Lower leg skin (tissue), 4 donors: ENCODE data around the gene LIF. TPM values are rescaled to one million over a fixed set of nuclear protein-coding genes. Genes with fewer than 3 reads are reported as not detected.
A peak's percentile ranks its signal among the peaks of the same experiment; 100 is the strongest.

Experiments used
- DNase-seq, 2 donors: peaks; one replicate each; pipeline ENCODE4 v3.0.0-alpha.2; 2019; ENCODE audit warnings: low spot score in 2 of 2
- H3K4me3 ChIP-seq: fragments of 200-600 bp; sonication (generic); 2 replicates; pipeline ENCODE4 v1.5.1; 2017; ENCODE audit warnings: mild to moderate bottlenecking, low read depth; ENCODE audit not compliant: poor library complexity, severe bottlenecking
- POLR2A ChIP-seq, 2 donors: fragments of 450-650 bp; IDR thresholded peaks; one replicate each; pipeline ENCODE4 v1.6.1; 2016 to 2017; ENCODE audit warnings: antibody characterized with exemption in 2 of 2, mild to moderate bottlenecking in 1 of 2, moderate library complexity in 1 of 2
- WGBS, 2 donors: methylation state at CpG; one replicate each; pipeline ENCODE4 v1.1.5; 2018; 5-methylcytosine and 5-hydroxymethylcytosine counted together
- intact Hi-C: fragments of 100-400 bp; cut with DNase I; formaldehyde crosslinking; loops from one replicate; pipeline ENCODE4 v1.15.0; 2023; ENCODE audit warnings: low total_unique reads
- total RNA-seq, 4 donors: library from RNA; depleted of rRNA; stranded (reverse); fragments of >200 nt; gene quantifications; one replicate each; pipeline ENCODE4 v1.1.0, GENCODE V29; 2016
- TF ChIP-seq, protein P1 (sequence below), 3 donors: fragments of 450-650 bp; IDR thresholded peaks; one replicate each; pipeline ENCODE4 v1.5.1; 2016; ENCODE audit warnings: antibody characterized with exemption in 3 of 3, mild to moderate bottlenecking in 3 of 3, moderate library complexity in 2 of 3

LIF gene
- total RNA-seq, 4 donors from 2014 or later: 5.2 to 11.8 (median 7.0) TPM

DNA sequence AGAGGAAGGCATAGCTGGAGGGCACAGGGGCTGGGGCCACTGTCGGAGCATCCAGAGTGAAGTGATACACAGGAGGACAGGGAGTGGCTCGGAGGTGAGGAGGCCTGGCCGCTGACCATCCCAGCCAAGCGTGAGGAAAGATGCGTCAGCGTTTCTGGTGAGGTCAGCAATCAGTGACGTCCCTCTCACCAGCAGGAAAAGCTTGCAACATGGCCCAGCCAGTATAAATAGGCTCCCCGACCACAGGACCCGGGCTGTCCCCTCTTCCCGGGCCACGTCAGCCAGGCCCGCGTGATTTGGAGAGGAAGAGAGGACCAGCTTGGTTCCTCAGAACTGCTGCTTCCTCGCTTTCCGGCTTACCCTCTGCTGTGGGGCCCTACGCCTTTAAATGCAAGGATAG is 24.3 kb upstream of the LIF start:
- intact Hi-C loops: no loop called here
- H3K4me3 ChIP-seq: no peak overlapping the region
- peak in 1 of 2 donors; percentile 95 for DNase-seq
- WGBS, 2 donors: 78 to 83% methylated on average over 16 of the region's 16 CpGs
- no peak for TF ChIP-seq POLR2A (IDR thresholded peaks at IDR 0.05)
- TF ChIP-seq, protein P1, sequence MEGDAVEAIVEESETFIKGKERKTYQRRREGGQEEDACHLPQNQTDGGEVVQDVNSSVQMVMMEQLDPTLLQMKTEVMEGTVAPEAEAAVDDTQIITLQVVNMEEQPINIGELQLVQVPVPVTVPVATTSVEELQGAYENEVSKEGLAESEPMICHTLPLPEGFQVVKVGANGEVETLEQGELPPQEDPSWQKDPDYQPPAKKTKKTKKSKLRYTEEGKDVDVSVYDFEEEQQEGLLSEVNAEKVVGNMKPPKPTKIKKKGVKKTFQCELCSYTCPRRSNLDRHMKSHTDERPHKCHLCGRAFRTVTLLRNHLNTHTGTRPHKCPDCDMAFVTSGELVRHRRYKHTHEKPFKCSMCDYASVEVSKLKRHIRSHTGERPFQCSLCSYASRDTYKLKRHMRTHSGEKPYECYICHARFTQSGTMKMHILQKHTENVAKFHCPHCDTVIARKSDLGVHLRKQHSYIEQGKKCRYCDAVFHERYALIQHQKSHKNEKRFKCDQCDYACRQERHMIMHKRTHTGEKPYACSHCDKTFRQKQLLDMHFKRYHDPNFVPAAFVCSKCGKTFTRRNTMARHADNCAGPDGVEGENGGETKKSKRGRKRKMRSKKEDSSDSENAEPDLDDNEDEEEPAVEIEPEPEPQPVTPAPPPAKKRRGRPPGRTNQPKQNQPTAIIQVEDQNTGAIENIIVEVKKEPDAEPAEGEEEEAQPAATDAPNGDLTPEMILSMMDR (IDR thresholded peaks at IDR 0.05): no peak

GRCh38 chr22:30268331-30268730 is 21.8 kb upstream of the LIF start:
- intact Hi-C loops: loop anchor here (10.0 kb wide), 1 partner anchor 216 kb away; no protein-coding TSS in a partner anchor
- TF ChIP-seq, protein P1 (IDR thresholded peaks at IDR 0.05): no peak
- no peak for TF ChIP-seq POLR2A (IDR thresholded peaks at IDR 0.05)
- 82 to 89% methylated on average over 8 of the region's 8 CpGs for WGBS, 2 donors
- H3K4me3 ChIP-seq: no peak overlapping the region
- DNase-seq: no peak

DNA sequence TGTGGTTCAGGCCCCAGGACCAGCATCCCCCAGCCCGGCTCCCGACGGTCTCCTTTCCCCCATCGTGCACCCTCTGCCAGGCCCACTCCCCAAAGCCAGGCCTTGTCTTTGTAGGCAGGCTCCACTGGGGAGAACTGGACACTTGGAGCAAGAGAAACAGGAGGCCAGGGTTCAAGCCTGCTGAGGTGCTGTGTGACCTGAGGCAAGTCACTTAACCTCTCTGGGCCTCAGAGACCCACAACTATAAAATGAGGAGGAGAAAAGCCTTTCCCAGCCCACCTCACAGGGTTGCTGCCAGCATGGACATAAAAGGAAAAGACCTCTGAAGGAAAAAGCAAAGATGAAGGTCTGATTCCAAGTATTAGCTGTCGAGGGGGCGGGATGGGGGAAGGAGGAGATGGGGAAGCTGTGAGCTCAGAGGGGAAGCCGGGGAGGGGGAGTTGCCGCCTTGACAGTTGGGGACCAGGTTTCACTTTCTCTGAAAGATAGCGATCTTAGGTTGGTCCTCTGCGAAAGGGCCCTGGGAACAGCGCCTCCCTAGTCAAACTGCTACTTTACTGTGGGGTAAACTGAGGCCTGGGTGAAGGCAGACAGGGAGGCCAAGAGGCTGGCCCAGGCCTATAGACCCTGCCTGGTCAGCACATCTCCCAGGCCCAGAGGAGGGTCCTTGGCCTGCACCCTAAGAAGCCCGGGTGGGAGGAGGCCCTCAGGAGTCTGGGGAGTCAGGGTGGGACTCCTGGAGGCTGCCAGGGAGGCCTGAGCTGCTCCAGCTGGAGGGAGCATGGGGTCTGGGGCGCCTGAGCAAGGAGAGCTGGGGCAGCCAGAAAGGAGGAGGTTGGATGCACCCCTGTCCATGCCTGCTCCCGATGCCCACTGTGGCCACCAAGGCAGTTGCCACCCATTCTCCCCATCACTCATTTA is 21.1 kb upstream of the LIF start:
- 76 to 77% methylated on average over 14 of the region's 14 CpGs for WGBS, 2 donors
- H3K4me3 ChIP-seq: no peak overlapping the region
- TF ChIP-seq POLR2A (IDR thresholded peaks at IDR 0.05): no peak
- TF ChIP-seq, protein P1 (IDR thresholded peaks at IDR 0.05): no peak
- no peak for DNase-seq
- intact Hi-C loops: loop anchor here (10.0 kb wide), 1 partner anchor 217 kb away; no protein-coding TSS in a partner anchor

- DNase-seq: no peak
- WGBS, 2 donors: 59 to 67% methylated on average over 32 to 35 of the region's 35 CpGs
- no peak for TF ChIP-seq POLR2A (IDR thresholded peaks at IDR 0.05)
- TF ChIP-seq, protein P1 (IDR thresholded peaks at IDR 0.05): no peak
- intact Hi-C loops: loop anchor here (10.0 kb wide), 1 partner anchor 218 kb away; no protein-coding TSS in a partner anchor
- H3K4me3 ChIP-seq: peak within 1 kb of the TSS; percentile 5
Measured at GRCh38 chr22:30266445-30267381, 20.2 kb upstream of the LIF start, which contains the start of gene OSM. OSM (minus strand) TSS chr22:30266851; CDS start chr22:30266799, 52 bp downstream.

GRCh38 chr22:30265823-30266444 is 19.4 kb upstream of the LIF start:
- TF ChIP-seq, protein P1 (IDR thresholded peaks at IDR 0.05): no peak
- TF ChIP-seq POLR2A (IDR thresholded peaks at IDR 0.05): no peak
- DNase-seq: no peak
- 63 to 70% methylated on average over 8 to 24 of the region's 24 CpGs for WGBS, 2 donors
- peak overlapping the region; percentile 5 for H3K4me3 ChIP-seq
- intact Hi-C loops: loop anchor here (10.0 kb wide), 1 partner anchor 219 kb away; no protein-coding TSS in a partner anchor
